ENCODE results near the gene ST6GALNAC3. TPM values are rescaled to one million over a fixed set of nuclear protein-coding genes. Genes with fewer than 3 reads are reported as not detected.

The ST6GALNAC3 gene
- polyA plus RNA-seq, 2 donors, result 0.27 to 0.29 TPM

- no peak overlapping the region for H3K4me3 ChIP-seq (ENCODE audit: low read depth in 1 of 2, low read length in 2 of 2)
- no peaks in the 10 kb centered on the region for H3K4me1 ChIP-seq (ENCODE audit: control insufficient read depth in 2 of 2, insufficient read depth in 2 of 2, low read length in 1 of 2)
- no peaks in the 10 kb centered on the region for H3K27me3 ChIP-seq (ENCODE audit: control insufficient read depth in 1 of 2, insufficient read depth in 2 of 2, low read length in 2 of 2)
- H3K27ac ChIP-seq (ENCODE audit: low read depth in 2 of 2, low read length in 1 of 2), result no peak overlapping the region
- H3K9me3 ChIP-seq (ENCODE audit: control insufficient read depth in 2 of 2, insufficient read depth in 1 of 2, low read depth in 1 of 2, low read length in 1 of 2), result no peaks in the 10 kb centered on the region
- no peaks in the 10 kb centered on the region for H3K36me3 ChIP-seq (ENCODE audit: control insufficient read depth in 2 of 2, insufficient read depth in 2 of 2, low read length in 1 of 2)
- 56 to 58% methylated on average over 7 of the region's 7 CpGs for WGBS, 2 donors
These were observed 436.4 kb downstream of the ST6GALNAC3 start for GRCh38 chr1:76510672-76511557.

- H3K27me3 ChIP-seq (ENCODE audit: control insufficient read depth in 1 of 2, insufficient read depth in 2 of 2, low read length in 2 of 2), result no peaks in the 10 kb centered on the region
- no peak overlapping the region for H3K27ac ChIP-seq (ENCODE audit: low read depth in 2 of 2, low read length in 1 of 2)
- no peak overlapping the region for H3K4me3 ChIP-seq (ENCODE audit: low read depth in 1 of 2, low read length in 2 of 2)
- H3K36me3 ChIP-seq (ENCODE audit: control insufficient read depth in 2 of 2, insufficient read depth in 2 of 2, low read length in 1 of 2), result no peaks in the 10 kb centered on the region
- no peaks in the 10 kb centered on the region for H3K4me1 ChIP-seq (ENCODE audit: control insufficient read depth in 2 of 2, insufficient read depth in 2 of 2, low read length in 1 of 2)
- no peaks in the 10 kb centered on the region for H3K9me3 ChIP-seq (ENCODE audit: control insufficient read depth in 2 of 2, insufficient read depth in 1 of 2, low read depth in 1 of 2, low read length in 1 of 2)
- 55 to 60% methylated on average over 5 of the region's 5 CpGs for WGBS, 2 donors
These were observed 437.1 kb downstream of the ST6GALNAC3 start for GRCh38 chr1:76511558-76512179.

GRCh38 chr1:76530953-76531352, 456.4 kb downstream of the ST6GALNAC3 start:
- Histone ChIP-seq H3K4me3 (ENCODE audit: low read depth in 1 of 2, low read length in 2 of 2) (no peak overlapping the region), H3K9me3 (ENCODE audit: control insufficient read depth in 2 of 2, insufficient read depth in 1 of 2, low read depth in 1 of 2, low read length in 1 of 2) (no peaks in the 10 kb centered on the region), H3K4me1 (ENCODE audit: control insufficient read depth in 2 of 2, insufficient read depth in 2 of 2, low read length in 1 of 2) (no peaks in the 10 kb centered on the region), H3K36me3 (ENCODE audit: control insufficient read depth in 2 of 2, insufficient read depth in 2 of 2, low read length in 1 of 2) (no peaks in the 10 kb centered on the region), H3K27me3 (ENCODE audit: control insufficient read depth in 1 of 2, insufficient read depth in 2 of 2, low read length in 2 of 2) (no peaks in the 10 kb centered on the region), H3K27ac (ENCODE audit: low read depth in 2 of 2, low read length in 1 of 2) (no peak overlapping the region)
- 63 to 76% methylated on average over 3 of the region's 3 CpGs for WGBS, 2 donors

GRCh38 chr1:76541618-76542017, 467.1 kb downstream of the ST6GALNAC3 start:
- Histone ChIP-seq H3K4me1 (ENCODE audit: control insufficient read depth in 2 of 2, insufficient read depth in 2 of 2, low read length in 1 of 2) (no peaks in the 10 kb centered on the region), H3K4me3 (ENCODE audit: low read depth in 1 of 2, low read length in 2 of 2) (no peak overlapping the region), H3K27me3 (ENCODE audit: control insufficient read depth in 1 of 2, insufficient read depth in 2 of 2, low read length in 2 of 2) (no peaks in the 10 kb centered on the region), H3K27ac (ENCODE audit: low read depth in 2 of 2, low read length in 1 of 2) (no peak overlapping the region), H3K36me3 (ENCODE audit: control insufficient read depth in 2 of 2, insufficient read depth in 2 of 2, low read length in 1 of 2) (no peaks in the 10 kb centered on the region), H3K9me3 (ENCODE audit: control insufficient read depth in 2 of 2, insufficient read depth in 1 of 2, low read depth in 1 of 2, low read length in 1 of 2) (no peaks in the 10 kb centered on the region)
- whole genome bisulfite sequencing, 2 donors, result 38 to 47% methylated on average over 2 of the region's 2 CpGs

GRCh38 chr1:76542359-76542758, 467.8 kb downstream of the ST6GALNAC3 start:
- Histone ChIP-seq H3K4me3 (ENCODE audit: low read depth in 1 of 2, low read length in 2 of 2) (no peak overlapping the region), H3K4me1 (ENCODE audit: control insufficient read depth in 2 of 2, insufficient read depth in 2 of 2, low read length in 1 of 2) (no peaks in the 10 kb centered on the region), H3K27ac (ENCODE audit: low read depth in 2 of 2, low read length in 1 of 2) (no peak overlapping the region), H3K27me3 (ENCODE audit: control insufficient read depth in 1 of 2, insufficient read depth in 2 of 2, low read length in 2 of 2) (no peaks in the 10 kb centered on the region), H3K36me3 (ENCODE audit: control insufficient read depth in 2 of 2, insufficient read depth in 2 of 2, low read length in 1 of 2) (no peaks in the 10 kb centered on the region), H3K9me3 (ENCODE audit: control insufficient read depth in 2 of 2, insufficient read depth in 1 of 2, low read depth in 1 of 2, low read length in 1 of 2) (no peaks in the 10 kb centered on the region)

GRCh38 chr1:76543495-76543894, 468.9 kb downstream of the ST6GALNAC3 start:
- no peaks in the 10 kb centered on the region for H3K36me3 ChIP-seq (ENCODE audit: control insufficient read depth in 2 of 2, insufficient read depth in 2 of 2, low read length in 1 of 2)
- no peak overlapping the region for H3K27ac ChIP-seq (ENCODE audit: low read depth in 2 of 2, low read length in 1 of 2)
- no peaks in the 10 kb centered on the region for H3K9me3 ChIP-seq (ENCODE audit: control insufficient read depth in 2 of 2, insufficient read depth in 1 of 2, low read depth in 1 of 2, low read length in 1 of 2)
- H3K27me3 ChIP-seq (ENCODE audit: control insufficient read depth in 1 of 2, insufficient read depth in 2 of 2, low read length in 2 of 2), result no peaks in the 10 kb centered on the region
- no peak overlapping the region for H3K4me3 ChIP-seq (ENCODE audit: low read depth in 1 of 2, low read length in 2 of 2)
- 85 to 88% methylated on average over 3 of the region's 3 CpGs for WGBS, 2 donors
- no peaks in the 10 kb centered on the region for H3K4me1 ChIP-seq (ENCODE audit: control insufficient read depth in 2 of 2, insufficient read depth in 2 of 2, low read length in 1 of 2)

GRCh38 chr1:76546354-76546933, 471.9 kb downstream of the ST6GALNAC3 start:
- H3K36me3 ChIP-seq (ENCODE audit: control insufficient read depth in 2 of 2, insufficient read depth in 2 of 2, low read length in 1 of 2), result no peaks in the 10 kb centered on the region
- no peaks in the 10 kb centered on the region for H3K4me1 ChIP-seq (ENCODE audit: control insufficient read depth in 2 of 2, insufficient read depth in 2 of 2, low read length in 1 of 2)
- H3K4me3 ChIP-seq (ENCODE audit: low read depth in 1 of 2, low read length in 2 of 2), result no peak overlapping the region
- H3K9me3 ChIP-seq (ENCODE audit: control insufficient read depth in 2 of 2, insufficient read depth in 1 of 2, low read depth in 1 of 2, low read length in 1 of 2), result peaks cover 0 to 2% of the 10 kb centered on the region in 2 donors
- WGBS, 2 donors, result 68 to 81% methylated on average over 3 of the region's 3 CpGs
- H3K27ac ChIP-seq (ENCODE audit: low read depth in 2 of 2, low read length in 1 of 2), result no peak overlapping the region
- H3K27me3 ChIP-seq (ENCODE audit: control insufficient read depth in 1 of 2, insufficient read depth in 2 of 2, low read length in 2 of 2), result no peaks in the 10 kb centered on the region

- H3K4me1 ChIP-seq (ENCODE audit: control insufficient read depth in 2 of 2, insufficient read depth in 2 of 2, low read length in 1 of 2), result no peaks in the 10 kb centered on the region
- H3K9me3 ChIP-seq (ENCODE audit: control insufficient read depth in 2 of 2, insufficient read depth in 1 of 2, low read depth in 1 of 2, low read length in 1 of 2), result peaks cover 0 to 2% of the 10 kb centered on the region in 2 donors
- no peaks in the 10 kb centered on the region for H3K27me3 ChIP-seq (ENCODE audit: control insufficient read depth in 1 of 2, insufficient read depth in 2 of 2, low read length in 2 of 2)
- H3K36me3 ChIP-seq (ENCODE audit: control insufficient read depth in 2 of 2, insufficient read depth in 2 of 2, low read length in 1 of 2), result no peaks in the 10 kb centered on the region
- no peak overlapping the region for H3K4me3 ChIP-seq (ENCODE audit: low read depth in 1 of 2, low read length in 2 of 2)
- no peak overlapping the region for H3K27ac ChIP-seq (ENCODE audit: low read depth in 2 of 2, low read length in 1 of 2)
These were observed 473.4 kb downstream of the ST6GALNAC3 start for GRCh38 chr1:76547916-76548315.

GRCh38 chr1:76548513-76549100, 474.1 kb downstream of the ST6GALNAC3 start:
- Histone ChIP-seq H3K27me3 (ENCODE audit: control insufficient read depth in 1 of 2, insufficient read depth in 2 of 2, low read length in 2 of 2) (no peaks in the 10 kb centered on the region), H3K27ac (ENCODE audit: low read depth in 2 of 2, low read length in 1 of 2) (no peak overlapping the region)
- WGBS, 2 donors, result 90 to 91% methylated on average over 4 of the region's 4 CpGs

More at GRCh38 chr1:76548513-76549100, 474.1 kb downstream of the ST6GALNAC3 start:
- Histone ChIP-seq H3K4me3 (ENCODE audit: low read depth in 1 of 2, low read length in 2 of 2) (no peak overlapping the region), H3K4me1 (ENCODE audit: control insufficient read depth in 2 of 2, insufficient read depth in 2 of 2, low read length in 1 of 2) (no peaks in the 10 kb centered on the region), H3K36me3 (ENCODE audit: control insufficient read depth in 2 of 2, insufficient read depth in 2 of 2, low read length in 1 of 2) (no peaks in the 10 kb centered on the region), H3K9me3 (ENCODE audit: control insufficient read depth in 2 of 2, insufficient read depth in 1 of 2, low read depth in 1 of 2, low read length in 1 of 2) (peaks cover 0 to 2% of the 10 kb centered on the region in 2 donors)

Data from esophagus (tissue), 2 donors.